ENCODE measurements around the gene PLK5.

The PLK5 gene

DNA sequence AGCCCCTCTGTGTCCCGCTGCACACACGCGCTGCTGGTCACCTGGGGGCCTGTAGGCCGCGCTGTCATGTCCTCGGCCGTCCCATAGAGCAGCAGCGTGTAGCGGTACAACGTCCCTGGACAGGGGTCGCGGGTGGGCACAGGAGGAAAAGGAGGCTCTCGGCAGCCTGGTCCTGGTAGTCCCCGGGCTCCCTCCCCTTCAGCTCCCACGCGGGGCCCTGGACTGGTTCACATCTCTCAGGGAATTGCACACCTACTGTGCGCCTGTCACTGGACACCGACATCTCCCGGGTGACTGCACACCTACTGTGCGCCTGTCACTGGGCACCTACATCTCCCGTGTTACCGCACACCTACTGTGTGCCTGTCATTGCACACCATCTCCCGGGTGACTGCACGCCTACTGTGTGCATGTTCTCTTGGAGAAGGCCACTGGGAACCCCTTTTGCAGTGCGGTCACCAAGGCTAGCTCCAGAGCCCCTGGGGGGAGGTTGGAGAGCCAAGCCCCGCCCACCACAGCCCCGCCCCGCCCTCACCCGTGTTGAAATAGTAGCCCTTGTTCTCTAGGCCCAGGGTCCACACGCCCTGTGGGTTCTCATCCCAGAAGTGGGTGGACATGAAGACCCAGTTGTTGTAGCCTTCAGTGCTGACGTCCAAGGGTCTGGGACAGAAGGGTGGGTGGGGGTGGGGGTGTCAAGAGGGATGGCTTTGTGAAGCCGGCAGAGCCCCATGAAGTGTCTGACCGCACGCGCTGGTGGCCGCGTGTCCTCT lies 41.3 kb upstream of the PLK5 start:
- no peak overlapping the region for H3K4me3 ChIP-seq (ENCODE audit: low read depth, low read length, poor library complexity, severe bottlenecking)
- H3K27ac ChIP-seq (ENCODE audit: low read depth, low read length, poor library complexity, severe bottlenecking) = no peak overlapping the region
- TF ChIP-seq EZH2 (IDR thresholded peaks at IDR 0.05; ENCODE audit: borderline replicate concordance, low read length) = no peak
- no peak for TF ChIP-seq CTCF (IDR thresholded peaks at IDR 0.05; ENCODE audit: low read length)
- no peaks in the 10 kb centered on the region for H3K79me2 ChIP-seq (ENCODE audit: insufficient read depth, low read length)
- peaks cover 14% of the 10 kb centered on the region for H3K4me1 ChIP-seq (ENCODE audit: insufficient read depth, low read length, severe bottlenecking)
- no peaks in the 10 kb centered on the region for H4K20me1 ChIP-seq (ENCODE audit: insufficient read depth, low read length)
- H3K4me2 ChIP-seq (ENCODE audit: low read length) = no peak overlapping the region
- no peaks in the 10 kb centered on the region for H3F3A ChIP-seq (ENCODE audit: insufficient read depth, low read length)
- no peak overlapping the region for H3K9ac ChIP-seq (ENCODE audit: low read length)
- H2AFZ ChIP-seq (ENCODE audit: low read length) = no peak overlapping the region
- H3K36me3 ChIP-seq (ENCODE audit: insufficient read depth, low read length) = no peaks in the 10 kb centered on the region
- H3K9me3 ChIP-seq (ENCODE audit: low read length) = no peaks in the 10 kb centered on the region
- no peaks in the 10 kb centered on the region for H3K9me2 ChIP-seq (ENCODE audit: low read depth, low read length)
- H3K27me3 ChIP-seq (ENCODE audit: insufficient read depth, low read length) = no peaks in the 10 kb centered on the region; the same call in 1 of the 2 replicates

- H3K9me2 ChIP-seq (ENCODE audit: low read depth, low read length) = no peaks in the 10 kb centered on the region
- no peaks in the 10 kb centered on the region for H3K79me2 ChIP-seq (ENCODE audit: insufficient read depth, low read length)
Observed at GRCh38 chr19:1483131-1483978, 40.5 kb upstream of the PLK5 start.

GRCh38 chr19:1483979-1484428 lies 39.9 kb upstream of the PLK5 start:
- Histone ChIP-seq H3K4me2 (ENCODE audit: low read length) (no peak overlapping the region), H3K79me2 (ENCODE audit: insufficient read depth, low read length) (no peaks in the 10 kb centered on the region), H3K9ac (ENCODE audit: low read length) (no peak overlapping the region), H3K36me3 (ENCODE audit: insufficient read depth, low read length) (no peaks in the 10 kb centered on the region), H3K9me2 (ENCODE audit: low read depth, low read length) (no peaks in the 10 kb centered on the region), H3K27ac (ENCODE audit: low read depth, low read length, poor library complexity, severe bottlenecking) (no peak overlapping the region), H3K4me3 (ENCODE audit: low read depth, low read length, poor library complexity, severe bottlenecking) (no peak overlapping the region), H3F3A (ENCODE audit: insufficient read depth, low read length) (no peaks in the 10 kb centered on the region), H3K9me3 (ENCODE audit: low read length) (no peaks in the 10 kb centered on the region), H4K20me1 (ENCODE audit: insufficient read depth, low read length) (no peaks in the 10 kb centered on the region), H2AFZ (ENCODE audit: low read length) (no peak overlapping the region), H3K27me3 (ENCODE audit: insufficient read depth, low read length) (no peaks in the 10 kb centered on the region; the same call in 1 of the 2 replicates), H3K4me1 (ENCODE audit: insufficient read depth, low read length, severe bottlenecking) (peaks cover 6% of the 10 kb centered on the region)
- no peak for TF ChIP-seq EZH2 (IDR thresholded peaks at IDR 0.05; ENCODE audit: borderline replicate concordance, low read length)
- TF ChIP-seq CTCF (IDR thresholded peaks at IDR 0.05; ENCODE audit: low read length) = no peak

More at GRCh38 chr19:1483131-1483978, 40.5 kb upstream of the PLK5 start:
- Histone ChIP-seq H2AFZ (ENCODE audit: low read length) (no peak overlapping the region), H3F3A (ENCODE audit: insufficient read depth, low read length) (no peaks in the 10 kb centered on the region), H3K27ac (ENCODE audit: low read depth, low read length, poor library complexity, severe bottlenecking) (no peak overlapping the region), H4K20me1 (ENCODE audit: insufficient read depth, low read length) (no peaks in the 10 kb centered on the region), H3K27me3 (ENCODE audit: insufficient read depth, low read length) (no peaks in the 10 kb centered on the region; the same call in 1 of the 2 replicates), H3K9ac (ENCODE audit: low read length) (no peak overlapping the region), H3K36me3 (ENCODE audit: insufficient read depth, low read length) (no peaks in the 10 kb centered on the region), H3K9me3 (ENCODE audit: low read length) (no peaks in the 10 kb centered on the region), H3K4me1 (ENCODE audit: insufficient read depth, low read length, severe bottlenecking) (peaks cover 8% of the 10 kb centered on the region), H3K4me3 (ENCODE audit: low read depth, low read length, poor library complexity, severe bottlenecking) (no peak overlapping the region), H3K4me2 (ENCODE audit: low read length) (no peak overlapping the region)
- TF ChIP-seq EZH2 (IDR thresholded peaks at IDR 0.05; ENCODE audit: borderline replicate concordance, low read length) = no peak
- TF ChIP-seq CTCF (IDR thresholded peaks at IDR 0.05; ENCODE audit: low read length) = no peak

Measured in OCI-LY1 (cell line).